HEK293 (cell line): ENCODE data around the gene PTGIR.

ENCODE experiments used
- ATF2 ChIP-seq: fragments of 450-650 bp; formaldehyde crosslinking; IDR thresholded peaks from 2 replicates; pipeline ENCODE4 v1.5.1; 2016; ENCODE audit warnings: missing biosample characterization, missing genetic modification characterization, low read depth
- BCL11A ChIP-seq: fragments of 450-650 bp; formaldehyde crosslinking; IDR thresholded peaks from 2 replicates; pipeline ENCODE4 v1.5.1; 2016; ENCODE audit warnings: low read depth, missing biosample characterization, missing genetic modification characterization
- BCL11B ChIP-seq: fragments of 450-650 bp; formaldehyde crosslinking; IDR thresholded peaks from 2 replicates; pipeline ENCODE4 v1.5.1; 2016; ENCODE audit warnings: low read depth, missing biosample characterization, missing genetic modification characterization
- EGR2 ChIP-seq: fragments of 450-650 bp; formaldehyde crosslinking; IDR thresholded peaks from 2 replicates; pipeline ENCODE4 v1.5.1; 2016; ENCODE audit warnings: low read depth, missing biosample characterization, missing genetic modification characterization
- GLIS2 ChIP-seq: fragments of 450-650 bp; formaldehyde crosslinking; IDR thresholded peaks from 2 replicates; pipeline ENCODE4 v1.5.1; 2016; ENCODE audit warnings: missing biosample characterization, missing genetic modification characterization
- KLF10 ChIP-seq: fragments of 450-650 bp; IDR thresholded peaks from 2 replicates; pipeline ENCODE4 v1.5.1; 2018; ENCODE audit warnings: missing biosample characterization, mild to moderate bottlenecking, missing genetic modification characterization
- KLF16 ChIP-seq: fragments of 450-650 bp; formaldehyde crosslinking; IDR thresholded peaks from 2 replicates; pipeline ENCODE4 v1.5.1; 2017; ENCODE audit warnings: missing biosample characterization, missing genetic modification characterization
- KLF8 ChIP-seq: fragments of 450-650 bp; formaldehyde crosslinking; IDR thresholded peaks from 2 replicates; pipeline ENCODE4 v1.5.1; 2016; ENCODE audit warnings: missing biosample characterization, missing genetic modification characterization
- KLF9 ChIP-seq: fragments of 450-650 bp; formaldehyde crosslinking; IDR thresholded peaks from 2 replicates; pipeline ENCODE4 v1.5.1; 2016; ENCODE audit warnings: missing biosample characterization, missing genetic modification characterization, low read depth
- OVOL3 ChIP-seq: fragments of 450-650 bp; formaldehyde crosslinking; IDR thresholded peaks from 2 replicates; pipeline ENCODE4 v1.5.1; 2016; ENCODE audit warnings: missing biosample characterization, missing genetic modification characterization
- SP3 ChIP-seq: fragments of 450-650 bp; formaldehyde crosslinking; IDR thresholded peaks from 2 replicates; pipeline ENCODE4 v1.5.1; 2016; ENCODE audit warnings: missing biosample characterization, missing genetic modification characterization
- ZBTB48 ChIP-seq: fragments of 450-650 bp; formaldehyde crosslinking; IDR thresholded peaks from 2 replicates; pipeline ENCODE4 v1.5.1; 2016; ENCODE audit warnings: missing biosample characterization, missing genetic modification characterization
- ZBTB49 ChIP-seq: fragments of 450-650 bp; formaldehyde crosslinking; IDR thresholded peaks from 2 replicates; pipeline ENCODE4 v1.5.1; 2016; ENCODE audit warnings: missing biosample characterization, missing genetic modification characterization, low read depth
- ZFHX2 ChIP-seq: fragments of 450-650 bp; formaldehyde crosslinking; conservative IDR thresholded peaks from 2 replicates; pipeline ENCODE4 v1.5.1; 2016; ENCODE audit warnings: missing biosample characterization, missing genetic modification characterization
- ZFP3 ChIP-seq: fragments of 450-650 bp; formaldehyde crosslinking; IDR thresholded peaks from 2 replicates; pipeline ENCODE4 v1.5.1; 2016; ENCODE audit warnings: low read depth, missing biosample characterization, missing genetic modification characterization
- ZFP37 ChIP-seq: fragments of 450-650 bp; formaldehyde crosslinking; IDR thresholded peaks from 2 replicates; pipeline ENCODE4 v1.5.1; 2016; ENCODE audit warnings: missing biosample characterization, missing genetic modification characterization
- ZFP41 ChIP-seq: fragments of 450-650 bp; formaldehyde crosslinking; IDR thresholded peaks from 2 replicates; pipeline ENCODE4 v1.5.1; 2016; ENCODE audit warnings: missing biosample characterization, missing genetic modification characterization, borderline replicate concordance
- ZNF10 ChIP-seq: fragments of 450-650 bp; formaldehyde crosslinking; IDR thresholded peaks from 2 replicates; pipeline ENCODE4 v1.5.1; 2017; ENCODE audit warnings: missing biosample characterization, missing genetic modification characterization
- ZNF132 ChIP-seq: fragments of 450-650 bp; formaldehyde crosslinking; IDR thresholded peaks from 2 replicates; pipeline ENCODE4 v1.5.1; 2017; ENCODE audit warnings: missing biosample characterization, missing genetic modification characterization, borderline replicate concordance
- ZNF138 ChIP-seq: fragments of 450-650 bp; formaldehyde crosslinking; IDR thresholded peaks from 2 replicates; pipeline ENCODE4 v1.5.1; 2016; ENCODE audit warnings: missing biosample characterization, missing genetic modification characterization, borderline replicate concordance
- ZNF155 ChIP-seq: fragments of 450-650 bp; formaldehyde crosslinking; IDR thresholded peaks from 2 replicates; pipeline ENCODE4 v1.5.1; 2016; ENCODE audit warnings: missing biosample characterization, missing genetic modification characterization
- ZNF394 ChIP-seq: fragments of 450-650 bp; formaldehyde crosslinking; IDR thresholded peaks from 2 replicates; pipeline ENCODE4 v1.5.1; 2016; ENCODE audit warnings: missing biosample characterization, missing genetic modification characterization, mild to moderate bottlenecking, moderate library complexity, borderline replicate concordance
- ZNF449 ChIP-seq: fragments of 450-650 bp; formaldehyde crosslinking; IDR thresholded peaks from 2 replicates; pipeline ENCODE4 v1.5.1; 2017; ENCODE audit warnings: missing biosample characterization, mild to moderate bottlenecking, missing genetic modification characterization, moderate library complexity
- ZNF501 ChIP-seq: fragments of 450-650 bp; formaldehyde crosslinking; IDR thresholded peaks from 2 replicates; pipeline ENCODE4 v1.5.1; 2016; ENCODE audit warnings: missing biosample characterization, missing genetic modification characterization
- ZNF513 ChIP-seq: fragments of 450-650 bp; IDR thresholded peaks from 2 replicates; pipeline ENCODE4 v1.5.1; 2018; ENCODE audit warnings: missing biosample characterization, missing genetic modification characterization
- ZNF555 ChIP-seq: fragments of 450-650 bp; formaldehyde crosslinking; conservative IDR thresholded peaks from 2 replicates; pipeline ENCODE4 v1.5.1; 2017; ENCODE audit warnings: missing biosample characterization, mild to moderate bottlenecking, missing genetic modification characterization, inconsistent platforms
- ZNF571 ChIP-seq: fragments of 450-650 bp; formaldehyde crosslinking; IDR thresholded peaks from 2 replicates; pipeline ENCODE4 v1.5.0; 2017; ENCODE audit warnings: missing biosample characterization, missing genetic modification characterization
- ZNF580 ChIP-seq: fragments of 450-650 bp; formaldehyde crosslinking; IDR thresholded peaks from 2 replicates; pipeline ENCODE4 v1.5.1; 2016; ENCODE audit warnings: missing biosample characterization, missing genetic modification characterization
- ZNF677 ChIP-seq: fragments of 450-650 bp; IDR thresholded peaks from 2 replicates; pipeline ENCODE4 v1.5.0; 2018; ENCODE audit warnings: missing biosample characterization, mild to moderate bottlenecking, missing genetic modification characterization, moderate library complexity
- ZNF701 ChIP-seq: fragments of 450-650 bp; formaldehyde crosslinking; IDR thresholded peaks from 2 replicates; pipeline ENCODE4 v1.5.1; 2016; ENCODE audit warnings: missing biosample characterization, missing genetic modification characterization
- ZSCAN18 ChIP-seq: fragments of 450-650 bp; formaldehyde crosslinking; IDR thresholded peaks from 2 replicates; pipeline ENCODE4 v1.5.1; 2016; ENCODE audit warnings: missing biosample characterization, missing genetic modification characterization

The PTGIR gene

GRCh38 chr19:46624958-46625661, at the start of gene PTGIR (continued):
- TF ChIP-seq ZFP37 (tag by site-specific recombination) (no peak), OVOL3 (no peak), KLF10 (no peak), KLF8 (tag by site-specific recombination) (no peak), ZFHX2 (tag by site-specific recombination) (peak; percentile 80), ZNF571 (tag by site-specific recombination) (no peak), BCL11A (tag by site-specific recombination) (no peak), ZNF449 (tag by site-specific recombination) (no peak), ZSCAN18 (no peak), ZNF132 (tag by site-specific recombination) (no peak), ZNF501 (tag by site-specific recombination) (0 out of 2 replicates have a peak, but pooled peaks have one; percentile 28), ZNF701 (tag by site-specific recombination) (no peak), ZNF555 (tag by site-specific recombination) (no peak), ZNF155 (tag by site-specific recombination) (no peak), ZNF513 (no peak), ZFP41 (tag by site-specific recombination) (no peak), SP3 (tag by site-specific recombination) (peak; percentile 68), ZBTB48 (no peak), ATF2 (tag by site-specific recombination) (no peak), KLF16 (tag by site-specific recombination) (no peak), KLF9 (tag by site-specific recombination) (no peak), ZNF677 (no peak), GLIS2 (tag by site-specific recombination) (0 out of 2 replicates have a peak, but pooled peaks have one; percentile 48), ZBTB49 (tag by site-specific recombination) (no peak), EGR2 (peak; percentile 85), ZNF580 (tag by site-specific recombination) (no peak), ZFP3 (tag by site-specific recombination) (no peak), ZNF138 (tag by site-specific recombination) (no peak), ZNF10 (no peak), ZNF394 (peak; percentile 34; the same call in 1 of the 2 replicates), BCL11B (tag by site-specific recombination) (no peak)
